ENCODE measurements around the gene PDE4D. TPM values are rescaled to one million over a fixed set of nuclear protein-coding genes. Genes with fewer than 3 reads are reported as not detected.
A peak's percentile ranks its signal among the peaks of the same experiment; 100 is the strongest.
"Not testable (repeated sequence)": the region's sequence is repeated elsewhere in the genome, so short reads cannot be mapped to it uniquely, and the experiment has no call there.

The PDE4D gene
- polyA plus RNA-seq, 1 donor (not counting 4 experiments of a cell fraction or from before 2014, with no cell fraction given), result 3.6 TPM

GRCh38 chr5:59785676-59786333 is 107.7 kb downstream of the PDE4D start:
- Histone ChIP-seq H3K9me1 (ENCODE audit: control insufficient read depth, extremely low read depth, insufficient read depth, low read length) (no peaks in the 10 kb centered on the region), H3K27me3 (ENCODE audit: control insufficient read depth, extremely low read depth, insufficient read depth, low read length) (no peaks in the 10 kb centered on the region), H4K20me1 (ENCODE audit: control insufficient read depth, extremely low read depth, insufficient read depth, low read length) (no peaks in the 10 kb centered on the region), H3K4me3 (ENCODE audit: control insufficient read depth in 2 of 3, extremely low read depth in 1 of 3, insufficient read depth in 2 of 3, low read depth in 1 of 3, low read length in 3 of 3) (peak overlapping the region in 1 of 3 experiments; percentile 23), H3K36me3 (ENCODE audit: control insufficient read depth in 2 of 2, extremely low read depth in 1 of 2, insufficient read depth in 2 of 2, low read length in 2 of 2) (no peaks in the 10 kb centered on the region), H3K9me3 (ENCODE audit: control insufficient read depth, low read depth, low read length) (no peaks in the 10 kb centered on the region), H3K9ac (ENCODE audit: control insufficient read depth, extremely low read depth, insufficient read depth, low read length) (peak overlapping the region; percentile 60), H3K4me1 (ENCODE audit: control insufficient read depth, extremely low read depth, insufficient read depth, low read length) (peaks cover 22% of the 10 kb centered on the region), H3K27ac (ENCODE audit: control insufficient read depth, insufficient read depth, low read length) (peak overlapping the region; percentile 85), H3K4me2 (ENCODE audit: control insufficient read depth, extremely low read depth, insufficient read depth, low read depth, low read length) (peak overlapping the region; percentile 72), H3K79me2 (ENCODE audit: control insufficient read depth, insufficient read depth, low read length) (no peaks in the 10 kb centered on the region), H2AFZ (ENCODE audit: control insufficient read depth, low read length) (no peak overlapping the region)
- no peak for TF ChIP-seq EZH2 (IDR thresholded peaks at IDR 0.05; ENCODE audit: low read length)
- TF ChIP-seq CTCF (optimal IDR thresholded peaks at IDR 0.05 in 1 of 3, IDR thresholded peaks at IDR 0.05 in 1 of 3, conservative IDR thresholded peaks at IDR 0.05 in 1 of 3; ENCODE audit: extremely low read depth in 1 of 3, insufficient read depth in 2 of 3, low read length in 3 of 3), result no peak
- no peak for FAIRE-seq
- dilution Hi-C loops (cut with MboI; ENCODE audit: extremely low pct_ligation_motif_present, low sequenced_read_pairs), result no loop called here
- no peak for DNase-seq (ENCODE audit: low read depth, low spot score)

- H4K20me1 ChIP-seq (ENCODE audit: control insufficient read depth, extremely low read depth, insufficient read depth, low read length); H3K9me3 ChIP-seq (ENCODE audit: control insufficient read depth, low read depth, low read length); H3K4me3 ChIP-seq (ENCODE audit: control insufficient read depth in 2 of 3, extremely low read depth in 1 of 3, insufficient read depth in 2 of 3, low read depth in 1 of 3, low read length in 3 of 3); H3K36me3 ChIP-seq (ENCODE audit: control insufficient read depth in 2 of 2, extremely low read depth in 1 of 2, insufficient read depth in 2 of 2, low read length in 2 of 2); H2AFZ ChIP-seq (ENCODE audit: control insufficient read depth, low read length); H3K9ac ChIP-seq (ENCODE audit: control insufficient read depth, extremely low read depth, insufficient read depth, low read length); H3K4me2 ChIP-seq (ENCODE audit: control insufficient read depth, extremely low read depth, insufficient read depth, low read depth, low read length); dilution Hi-C loops (cut with MboI; ENCODE audit: extremely low pct_ligation_motif_present, low sequenced_read_pairs); H3K27me3 ChIP-seq (ENCODE audit: control insufficient read depth, extremely low read depth, insufficient read depth, low read length); H3K79me2 ChIP-seq (ENCODE audit: control insufficient read depth, insufficient read depth, low read length); DNase-seq (ENCODE audit: low read depth, low spot score); FAIRE-seq; H3K27ac ChIP-seq (ENCODE audit: control insufficient read depth, insufficient read depth, low read length); H3K9me1 ChIP-seq (ENCODE audit: control insufficient read depth, extremely low read depth, insufficient read depth, low read length): not testable (repeated sequence)
- peaks cover 22% of the 10 kb centered on the region for H3K4me1 ChIP-seq (ENCODE audit: control insufficient read depth, extremely low read depth, insufficient read depth, low read length)
Measured at GRCh38 chr5:59784708-59785107, 108.8 kb downstream of the PDE4D start.

- no peaks in the 10 kb centered on the region for H4K20me1 ChIP-seq (ENCODE audit: control insufficient read depth, extremely low read depth, insufficient read depth, low read length)
- no peak overlapping the region for H3K4me3 ChIP-seq (ENCODE audit: control insufficient read depth in 2 of 3, extremely low read depth in 1 of 3, insufficient read depth in 2 of 3, low read depth in 1 of 3, low read length in 3 of 3)
- no peak overlapping the region for H2AFZ ChIP-seq (ENCODE audit: control insufficient read depth, low read length)
- dilution Hi-C loops (cut with MboI; ENCODE audit: extremely low pct_ligation_motif_present, low sequenced_read_pairs), result no loop called here
- peaks cover 17% of the 10 kb centered on the region for H3K4me1 ChIP-seq (ENCODE audit: control insufficient read depth, extremely low read depth, insufficient read depth, low read length)
- no peak overlapping the region for H3K4me2 ChIP-seq (ENCODE audit: control insufficient read depth, extremely low read depth, insufficient read depth, low read depth, low read length)
- H3K9me3 ChIP-seq (ENCODE audit: control insufficient read depth, low read depth, low read length), result no peaks in the 10 kb centered on the region
- H3K27me3 ChIP-seq (ENCODE audit: control insufficient read depth, extremely low read depth, insufficient read depth, low read length), result no peaks in the 10 kb centered on the region
- no peak overlapping the region for H3K27ac ChIP-seq (ENCODE audit: control insufficient read depth, insufficient read depth, low read length)
- H3K9me1 ChIP-seq (ENCODE audit: control insufficient read depth, extremely low read depth, insufficient read depth, low read length), result no peaks in the 10 kb centered on the region
- H3K79me2 ChIP-seq (ENCODE audit: control insufficient read depth, insufficient read depth, low read length), result no peaks in the 10 kb centered on the region
- H3K9ac ChIP-seq (ENCODE audit: control insufficient read depth, extremely low read depth, insufficient read depth, low read length), result no peak overlapping the region
- no peak for DNase-seq (ENCODE audit: low read depth, low spot score)
- no peak for TF ChIP-seq CTCF (optimal IDR thresholded peaks at IDR 0.05 in 1 of 3, IDR thresholded peaks at IDR 0.05 in 1 of 3, conservative IDR thresholded peaks at IDR 0.05 in 1 of 3; ENCODE audit: extremely low read depth in 1 of 3, insufficient read depth in 2 of 3, low read length in 3 of 3)
- TF ChIP-seq EZH2 (IDR thresholded peaks at IDR 0.05; ENCODE audit: low read length), result no peak
- no peaks in the 10 kb centered on the region for H3K36me3 ChIP-seq (ENCODE audit: control insufficient read depth in 2 of 2, extremely low read depth in 1 of 2, insufficient read depth in 2 of 2, low read length in 2 of 2)
- FAIRE-seq, result no peak
Measured at GRCh38 chr5:59783264-59783663, 110.3 kb downstream of the PDE4D start.
